A549 (cell line): ENCODE results near the gene FGF8. TPM values are rescaled to one million over a fixed set of nuclear protein-coding genes. Genes with fewer than 3 reads are reported as not detected.

Experiments
- ATAC-seq, 2 experiments: fragments of 200-7000 bp in 1 of 2; fragments of >200 bp in 1 of 2; cut with Nextera tagmentation in 1 of 2; cut with Tn5 transposase in 1 of 2; 3 replicates each; pipeline versions ENCODE4 v1.8.0 to v1.9.1; 2018 to 2020; ENCODE audit warnings: mild to moderate bottlenecking in 1 of 2, moderate library complexity in 1 of 2
- CTCF ChIA-PET: fragments of 300-600 bp; sonication (Branson Sonifier 250); formaldehyde crosslinking; extraction: SDS; loops from one replicate; lab custom pipeline; 2021; ENCODE audit warnings: antibody characterized with exemption, inconsistent platforms; lab: Yijun Ruan, JAX
- POLR2A ChIA-PET: fragments of 350-600 bp; formaldehyde crosslinking; extraction: SDS; loops from one replicate; lab custom pipeline; 2021; ENCODE audit warnings: antibody characterized with exemption, inconsistent platforms; lab: Yijun Ruan, JAX
- DNase-seq, 2 experiments: peaks; one replicate each; pipeline versions ENCODE4 v3.0.0 to v3.0.0-alpha.2; 2011 to 2016; ENCODE audit warnings: low read depth in 1 of 2, low spot score in 1 of 2
- FAIRE-seq: peaks from 2 replicates; lab custom pipeline; 2011; peaks lifted over from hg19 to GRCh38; lab: Jason Lieb, UNC
- H3K27ac ChIP-seq, 2 experiments: fragments of >200 bp; sonication (Bioruptor Twin); formaldehyde crosslinking; 3 replicates each; pipeline ENCODE4 v1.5.1; 2016 to 2017
- H3K4me1 ChIP-seq: fragments of >200 bp; sonication (Bioruptor Twin); formaldehyde crosslinking; 3 replicates; pipeline ENCODE4 v1.6.1; 2016
- H3K4me2 ChIP-seq: fragments of >200 bp; sonication (Bioruptor Twin); formaldehyde crosslinking; 3 replicates; pipeline ENCODE4 v1.6.1; 2016
- H3K4me3 ChIP-seq: fragments of >200 bp; sonication (Bioruptor Twin); formaldehyde crosslinking; 3 replicates; pipeline ENCODE4 v1.5.1; 2016
- H3K9me3 ChIP-seq: fragments of >200 bp; sonication (Bioruptor Twin); formaldehyde crosslinking; 3 replicates; pipeline ENCODE4 v1.6.1; 2016
- CBX8 ChIP-seq: fragments of 200-600 bp; sonication (generic); IDR thresholded peaks from 2 replicates; pipeline ENCODE4 v1.6.1; 2016
- CEBPB ChIP-seq, 2 experiments: fragments of >200 bp in 1 of 2; sonication (Bioruptor Twin) in 1 of 2; formaldehyde crosslinking in 1 of 2; IDR thresholded peaks; 2 replicates each; pipeline ENCODE4 v1.6.1; 2012 to 2016
- ESRRA ChIP-seq: fragments of 150-350 bp; IDR thresholded peaks from 2 replicates; pipeline ENCODE4 v1.6.1; 2014; ENCODE audit warnings: mild to moderate bottlenecking, low read length, borderline replicate concordance
- FOSB ChIP-seq: fragments of 250-450 bp; sonication (Bioruptor Pico); IDR thresholded peaks from 2 replicates; pipeline ENCODE4 v1.5.0; 2020; ENCODE audit warnings: mild to moderate bottlenecking, moderate library complexity
- FOXS1 ChIP-seq: fragments of 250-450 bp; sonication (Bioruptor Pico); IDR thresholded peaks from 2 replicates; pipeline ENCODE4 v1.5.0; 2020; ENCODE audit warnings: mild to moderate bottlenecking, moderate library complexity
- HDAC2 ChIP-seq: fragments of 200-600 bp; sonication (generic); IDR thresholded peaks from 2 replicates; pipeline ENCODE4 v1.6.1; 2016
- HEYL ChIP-seq: fragments of 250-450 bp; sonication (Bioruptor Pico); IDR thresholded peaks from 2 replicates; pipeline ENCODE4 v1.8.0; 2021; ENCODE audit warnings: mild to moderate bottlenecking, moderate library complexity
- HOXB13 ChIP-seq: fragments of 250-450 bp; sonication (Bioruptor Pico); IDR thresholded peaks from 2 replicates; pipeline ENCODE4 v1.5.0; 2020; ENCODE audit warnings: low read depth, mild to moderate bottlenecking, moderate library complexity
- MAFK ChIP-seq: fragments of 450-650 bp; IDR thresholded peaks from 2 replicates; pipeline ENCODE4 v1.6.1; 2014; ENCODE audit not compliant: partially characterized antibody
- MAZ ChIP-seq: fragments of 150-350 bp; IDR thresholded peaks from 2 replicates; pipeline ENCODE4 v1.6.1; 2014; ENCODE audit warnings: antibody characterized with exemption, low read depth, low read length, borderline replicate concordance
- POLR2AphosphoS2 ChIP-seq: conservative IDR thresholded peaks from 2 replicates; pipeline ENCODE4 v1.6.1; 2012; ENCODE audit warnings: low read length, improper control_type of control experiment, inconsistent platforms
- RNF2 ChIP-seq: fragments of 200-600 bp; sonication (generic); IDR thresholded peaks from 2 replicates; pipeline ENCODE4 v1.6.1; 2016; ENCODE audit warnings: low read depth, mild to moderate bottlenecking, antibody characterized with exemption, moderate library complexity, borderline replicate concordance
- SMC3 ChIP-seq: fragments of >200 bp; sonication (Bioruptor Twin); formaldehyde crosslinking; IDR thresholded peaks from 3 replicates; pipeline ENCODE4 v1.6.1; 2018; ENCODE audit warnings: inconsistent platforms
- SREBF2 ChIP-seq: fragments of 450-650 bp; IDR thresholded peaks from 2 replicates; pipeline ENCODE4 v1.6.1; 2014; ENCODE audit warnings: mild to moderate bottlenecking, moderate library complexity
- TFCP2L1 ChIP-seq: fragments of 250-450 bp; sonication (Bioruptor Pico); IDR thresholded peaks from 2 replicates; pipeline ENCODE4 v1.5.0; 2021; ENCODE audit warnings: mild to moderate bottlenecking
- WGBS: methylation state at CpG from one replicate; pipeline ENCODE4 v1.1.6; 2017; ENCODE audit errors: missing lambda C conversion rate; 5-methylcytosine and 5-hydroxymethylcytosine counted together
- polyA plus RNA-seq, 4 experiments: library from polyadenylated mRNA; depleted of rRNA in 3 of 4; stranded (reverse); fragments of >200 nt; fragmentation: RNase III in 1 of 4; extraction: RNeasy Plus Mini Kit Qiagen cat#74134 plus additional on column Dnase treatment in 1 of 4; gene quantifications; 2 replicates in 3 of 4; 3 replicates in 1 of 4; pipeline ENCODE4 v1.2.3, GENCODE V29; 2011 to 2017
- TF ChIP-seq, protein P1 (sequence below): fragments of >200 bp; sonication (Bioruptor Twin); formaldehyde crosslinking; IDR thresholded peaks from 3 replicates; pipeline ENCODE4 v1.5.1; 2016
- TF ChIP-seq, protein P2 (sequence below): fragments of 150-350 bp; IDR thresholded peaks from 2 replicates; pipeline ENCODE4 v1.6.1; 2014; ENCODE audit warnings: low read depth, mild to moderate bottlenecking, low read length
- TF ChIP-seq, protein P3 (sequence below): IDR thresholded peaks from 2 replicates; pipeline ENCODE4 v1.6.1; 2012; ENCODE audit warnings: low read depth, borderline replicate concordance

Gene FGF8
- polyA plus RNA-seq, 2 of the 4 experiments (the other 2 are of a cell fraction), result 0.12 TPM; not detected in 1

DNA sequence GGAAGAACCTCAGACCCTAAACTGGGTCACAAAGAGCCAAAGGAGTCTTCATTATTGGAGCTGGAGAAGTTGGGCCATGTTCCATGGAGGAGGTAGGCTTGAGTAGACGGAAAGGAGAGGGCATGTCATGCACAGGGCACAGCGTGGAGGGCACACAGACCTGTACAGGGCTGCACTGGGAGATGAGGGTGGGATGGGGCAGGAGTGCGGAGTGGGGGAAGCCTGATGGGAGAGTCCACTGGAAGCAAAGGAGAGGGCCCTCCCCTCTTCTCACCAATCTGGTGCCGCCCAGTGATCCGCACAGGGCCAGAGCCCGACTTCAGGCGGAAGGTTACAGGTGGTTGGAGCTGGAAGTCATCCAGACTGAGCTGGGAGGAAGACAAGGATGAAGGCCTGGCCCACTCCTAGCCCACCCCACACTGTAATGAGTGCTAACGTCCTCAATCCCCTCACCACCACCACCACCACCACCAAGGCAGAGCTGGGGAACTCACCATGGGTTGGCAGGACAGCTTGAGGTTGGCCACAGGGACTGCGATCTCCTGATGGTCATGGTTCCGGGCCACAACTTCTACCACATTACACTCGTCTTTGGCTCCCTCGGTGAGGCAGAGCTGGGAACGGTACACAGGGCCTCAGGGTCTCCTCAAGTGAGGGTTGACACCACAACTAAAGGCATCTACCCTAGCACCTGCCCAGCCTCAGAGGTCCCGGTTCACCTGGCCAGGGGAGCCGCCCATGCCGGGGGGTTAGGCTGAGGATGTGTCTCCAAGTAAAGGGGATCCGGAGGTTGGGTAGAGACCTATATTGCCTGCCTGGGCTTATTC, 6.3 kb upstream of the FGF8 start:
- ChIA-PET CTCF (interaction anchor here (0.6 to 8.1 kb wide), 37 partner anchors 13 to 724 kb away, joined by 3 to 106 read pairs (median 5); partner anchors contain the start of gene OGA), POLR2A (interaction anchor here (3.5 kb wide), 1 partner anchor 36 kb away, joined by 24 read pairs; the partner anchor contains the start of gene OGA)
- ATAC-seq (peak in 1 of 2 experiments; percentile 1; a peak in 2 of 6 replicates), FAIRE-seq (no peak), DNase-seq (no peak)
- 54% methylated on average over 17 of the region's 17 CpGs for WGBS
- Histone ChIP-seq H3K4me2 (peak overlapping the region; percentile 76), H3K27ac (peak overlapping the region; percentile 84 to 93), H3K9me3 (no peaks in the 10 kb centered on the region), H3K4me1 (peaks cover 32% of the 10 kb centered on the region)
- TF ChIP-seq POLR2AphosphoS2 (no peak), SMC3 (no peak), HEYL (no peak), CEBPB (IDR thresholded peaks at IDR 0.05) (no peak), CBX8 (no peak), RNF2 (no peak), SREBF2 (no peak), HDAC2 (no peak), ESRRA (no peak)
- TF ChIP-seq, protein P1, sequence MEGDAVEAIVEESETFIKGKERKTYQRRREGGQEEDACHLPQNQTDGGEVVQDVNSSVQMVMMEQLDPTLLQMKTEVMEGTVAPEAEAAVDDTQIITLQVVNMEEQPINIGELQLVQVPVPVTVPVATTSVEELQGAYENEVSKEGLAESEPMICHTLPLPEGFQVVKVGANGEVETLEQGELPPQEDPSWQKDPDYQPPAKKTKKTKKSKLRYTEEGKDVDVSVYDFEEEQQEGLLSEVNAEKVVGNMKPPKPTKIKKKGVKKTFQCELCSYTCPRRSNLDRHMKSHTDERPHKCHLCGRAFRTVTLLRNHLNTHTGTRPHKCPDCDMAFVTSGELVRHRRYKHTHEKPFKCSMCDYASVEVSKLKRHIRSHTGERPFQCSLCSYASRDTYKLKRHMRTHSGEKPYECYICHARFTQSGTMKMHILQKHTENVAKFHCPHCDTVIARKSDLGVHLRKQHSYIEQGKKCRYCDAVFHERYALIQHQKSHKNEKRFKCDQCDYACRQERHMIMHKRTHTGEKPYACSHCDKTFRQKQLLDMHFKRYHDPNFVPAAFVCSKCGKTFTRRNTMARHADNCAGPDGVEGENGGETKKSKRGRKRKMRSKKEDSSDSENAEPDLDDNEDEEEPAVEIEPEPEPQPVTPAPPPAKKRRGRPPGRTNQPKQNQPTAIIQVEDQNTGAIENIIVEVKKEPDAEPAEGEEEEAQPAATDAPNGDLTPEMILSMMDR, result no peak
- TF ChIP-seq, protein P2, sequence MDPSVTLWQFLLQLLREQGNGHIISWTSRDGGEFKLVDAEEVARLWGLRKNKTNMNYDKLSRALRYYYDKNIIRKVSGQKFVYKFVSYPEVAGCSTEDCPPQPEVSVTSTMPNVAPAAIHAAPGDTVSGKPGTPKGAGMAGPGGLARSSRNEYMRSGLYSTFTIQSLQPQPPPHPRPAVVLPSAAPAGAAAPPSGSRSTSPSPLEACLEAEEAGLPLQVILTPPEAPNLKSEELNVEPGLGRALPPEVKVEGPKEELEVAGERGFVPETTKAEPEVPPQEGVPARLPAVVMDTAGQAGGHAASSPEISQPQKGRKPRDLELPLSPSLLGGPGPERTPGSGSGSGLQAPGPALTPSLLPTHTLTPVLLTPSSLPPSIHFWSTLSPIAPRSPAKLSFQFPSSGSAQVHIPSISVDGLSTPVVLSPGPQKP, result no peak
- TF ChIP-seq, all 56 proteins: peak for 0
- peak overlapping the region; percentile 72 for H3K4me3 ChIP-seq

DNA sequence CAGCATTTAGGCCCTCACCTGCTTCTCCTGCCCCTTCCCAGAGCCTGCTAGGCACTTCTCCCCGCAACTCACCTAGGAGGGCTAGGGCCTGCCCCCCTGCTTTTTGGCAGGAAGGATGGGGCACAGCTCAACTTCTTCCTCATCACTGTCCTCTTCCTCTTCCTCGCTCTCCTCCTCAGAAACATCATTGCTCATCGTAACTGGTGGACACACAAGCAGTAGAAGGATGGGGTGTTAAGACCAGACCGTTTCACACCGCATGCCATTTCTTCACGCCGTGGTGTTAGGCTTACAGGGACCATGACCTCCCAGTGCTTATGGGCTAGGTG, 5.7 kb upstream of the FGF8 start:
- no peak overlapping the region; the same call in 2 of the 3 replicates for H3K4me3 ChIP-seq
- ATAC-seq (no peak), DNase-seq (no peak), FAIRE-seq (no peak)
- CTCF ChIA-PET, result interaction anchor here (0.6 to 8.1 kb wide), 73 partner anchors 8 to 723 kb away, joined by 3 to 106 read pairs (median 4); partner anchors contain the start of genes DPCD, OGA and POLL
- H3K27ac ChIP-seq, result no peak overlapping the region
- no peaks in the 10 kb centered on the region for H3K9me3 ChIP-seq
- H3K4me2 ChIP-seq, result peak overlapping the region; percentile 76
- H3K4me1 ChIP-seq, result peaks cover 32% of the 10 kb centered on the region
- no peak for TF ChIP-seq FOXS1 (CRISPR knock-in tag)
- TF ChIP-seq FOSB (CRISPR knock-in tag), result no peak
- TF ChIP-seq TFCP2L1 (CRISPR knock-in tag), result no peak
- TF ChIP-seq, protein P2, result no peak
- no peak for TF ChIP-seq HOXB13 (CRISPR knock-in tag)
- no peak for TF ChIP-seq MAFK
- TF ChIP-seq, protein P3, sequence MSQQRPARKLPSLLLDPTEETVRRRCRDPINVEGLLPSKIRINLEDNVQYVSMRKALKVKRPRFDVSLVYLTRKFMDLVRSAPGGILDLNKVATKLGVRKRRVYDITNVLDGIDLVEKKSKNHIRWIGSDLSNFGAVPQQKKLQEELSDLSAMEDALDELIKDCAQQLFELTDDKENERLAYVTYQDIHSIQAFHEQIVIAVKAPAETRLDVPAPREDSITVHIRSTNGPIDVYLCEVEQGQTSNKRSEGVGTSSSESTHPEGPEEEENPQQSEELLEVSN, result no peak
- no peak for TF ChIP-seq HEYL
- no peak for TF ChIP-seq SREBF2
- TF ChIP-seq MAZ, result no peak
- POLR2A ChIA-PET, result interaction anchor here (0.6 to 3.5 kb wide), 2 partner anchors 36 to 37 kb away, joined by 3 to 24 read pairs; partner anchors contain the start of gene OGA
- 95% methylated on average over 7 of the region's 7 CpGs for WGBS
